Measurements from ENCODE around the gene STRN4.

STRN4 gene

DNA sequence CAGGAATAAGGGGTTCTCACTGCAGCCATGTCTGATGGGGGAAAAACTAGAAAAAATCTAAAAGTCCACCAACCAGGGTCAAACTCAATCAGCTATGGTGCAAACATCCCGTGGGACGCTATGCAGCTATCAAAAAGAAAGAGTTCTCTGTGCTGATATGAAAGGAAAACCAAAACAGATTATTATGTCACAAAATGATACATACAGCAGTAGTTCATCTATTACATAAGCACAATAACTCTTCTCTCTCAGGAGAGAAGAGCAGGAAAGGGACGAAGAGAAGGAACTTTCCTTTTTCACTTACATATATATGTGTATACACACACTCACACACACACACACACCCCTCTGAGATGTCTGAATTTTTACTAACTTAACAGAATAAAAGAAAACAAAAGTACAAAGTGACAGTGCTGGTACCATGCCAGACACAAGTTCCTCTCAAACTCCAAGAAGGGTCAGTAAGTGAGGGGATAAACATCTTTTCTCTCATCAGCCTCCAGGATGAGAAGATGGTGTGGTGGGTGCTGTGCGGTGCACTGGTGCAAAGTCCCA, 3.2 kb downstream of the STRN4 start:
- DNase-seq: no peak

DNA sequence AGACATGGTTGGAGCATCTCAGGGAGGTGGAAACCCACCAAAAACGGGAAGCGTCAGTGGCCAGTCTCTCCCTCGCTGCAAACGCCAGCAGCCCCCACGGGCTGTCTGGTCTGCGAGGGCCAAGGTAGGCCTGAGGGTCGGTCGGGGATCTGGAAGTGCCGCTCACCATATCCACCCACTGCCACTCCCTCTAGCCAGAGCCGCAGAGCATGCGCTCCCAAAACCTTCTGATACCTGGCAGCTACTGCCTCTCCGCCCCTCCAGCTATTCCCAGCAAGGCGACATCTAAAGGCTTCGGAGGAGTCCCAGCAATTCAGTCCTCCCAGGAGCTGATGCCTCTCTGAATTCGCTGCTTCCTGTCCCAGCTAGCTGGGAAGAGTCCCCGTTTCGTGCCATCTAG, 4.8 kb downstream of the STRN4 start:
- DNase-seq: no peak

DNA sequence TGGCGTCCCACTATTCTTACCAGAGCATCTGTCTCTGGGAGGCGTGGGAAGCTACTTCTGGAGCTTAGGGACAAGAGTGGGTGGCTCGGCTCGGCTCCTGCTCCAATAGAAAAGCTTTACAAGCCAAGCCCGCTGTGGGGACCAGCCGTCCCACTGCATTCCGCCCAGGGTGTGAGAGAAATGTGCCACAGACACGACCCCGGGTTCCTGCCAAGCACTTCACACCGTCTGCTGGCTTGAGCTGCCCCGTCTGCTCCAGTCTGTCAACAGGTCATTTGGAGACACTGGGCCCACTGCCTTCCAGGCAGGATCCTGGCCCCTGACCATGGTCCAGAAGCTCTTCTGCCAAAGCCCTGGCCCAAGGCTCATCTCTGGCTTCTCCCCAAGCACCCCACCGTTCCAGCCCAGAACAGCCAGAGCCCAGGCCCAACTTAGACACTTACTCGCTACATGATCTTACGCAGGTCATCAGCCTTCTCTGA, 6.9 kb downstream of the STRN4 start:
- DNase-seq: no peak

DNA sequence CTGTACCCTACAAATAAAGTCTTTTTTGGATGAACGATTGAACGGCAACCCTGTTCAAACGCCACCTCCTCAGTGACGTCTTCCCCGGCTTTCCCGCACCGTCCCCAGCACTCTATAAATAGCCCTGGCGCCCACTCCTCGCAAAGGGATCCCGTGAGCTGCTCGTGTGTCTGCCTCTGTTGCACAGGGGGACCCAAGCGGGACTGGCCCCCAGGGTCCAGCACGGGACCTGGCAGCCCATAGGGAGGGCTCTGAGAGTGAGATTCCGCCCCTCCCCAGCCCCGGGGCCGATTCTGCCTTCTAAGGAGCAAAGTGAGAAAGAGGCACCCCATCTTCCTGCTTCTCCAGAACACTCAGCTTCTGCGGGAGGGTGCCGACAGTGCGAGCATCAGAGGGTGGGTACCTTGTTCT, 8.5 kb downstream of the STRN4 start:
- DNase-seq: no peak

DNA sequence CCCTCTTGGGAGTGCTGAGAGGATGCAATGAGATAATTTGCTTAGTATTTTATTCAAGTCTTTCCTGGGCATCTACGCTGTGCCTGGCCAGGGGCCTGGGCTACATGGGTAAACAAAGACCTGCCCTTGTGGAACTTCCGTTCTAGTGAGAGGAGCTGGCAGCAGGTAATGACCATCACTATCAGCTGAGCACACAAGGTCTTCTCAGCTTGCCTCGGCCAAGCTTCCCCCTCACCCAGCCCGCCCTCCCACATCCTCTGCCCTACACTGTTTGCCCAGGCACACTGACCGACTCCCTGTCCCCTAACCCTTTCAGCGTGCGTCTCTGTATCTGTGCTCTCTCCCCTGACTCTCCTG, 9.0 kb downstream of the STRN4 start:
- no peak for DNase-seq

DNA sequence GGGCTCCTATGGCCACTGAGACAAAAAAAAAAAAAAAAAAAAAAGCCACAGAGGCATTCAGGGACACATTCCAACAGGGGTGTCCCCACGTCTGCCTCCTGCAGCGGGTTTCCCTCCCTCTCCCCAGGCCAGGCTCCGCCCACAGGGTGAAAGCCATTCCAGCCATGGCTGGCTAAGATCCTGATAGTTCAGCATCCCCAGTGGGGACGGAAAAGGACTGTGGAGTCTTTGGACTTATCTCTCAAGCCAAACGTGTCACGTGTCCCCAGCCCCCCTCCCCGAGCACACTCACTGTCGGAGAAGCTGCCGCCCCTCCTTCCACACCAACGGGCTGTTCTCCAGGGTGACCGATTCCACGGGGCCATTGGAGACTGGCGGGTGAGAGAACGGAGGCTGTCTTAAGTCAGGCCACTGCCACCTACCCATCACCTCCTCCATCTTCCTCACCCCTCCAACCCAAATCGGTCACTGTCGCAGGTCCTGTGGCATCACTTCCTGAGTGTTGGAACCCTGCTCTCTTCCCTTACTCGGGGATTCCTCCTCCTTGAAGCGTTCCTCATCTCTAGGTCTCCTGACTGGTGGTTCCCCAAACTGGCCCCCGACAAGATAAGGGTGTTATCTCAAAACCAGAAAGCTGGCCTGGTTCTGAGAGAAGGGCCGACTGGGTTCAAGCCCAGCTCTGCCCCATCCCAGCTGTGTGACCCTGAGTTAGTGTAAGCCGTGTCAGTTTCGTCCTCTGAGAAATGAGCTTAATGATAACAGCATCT, 9.5 kb downstream of the STRN4 start:
- DNase-seq: no peak

DNA sequence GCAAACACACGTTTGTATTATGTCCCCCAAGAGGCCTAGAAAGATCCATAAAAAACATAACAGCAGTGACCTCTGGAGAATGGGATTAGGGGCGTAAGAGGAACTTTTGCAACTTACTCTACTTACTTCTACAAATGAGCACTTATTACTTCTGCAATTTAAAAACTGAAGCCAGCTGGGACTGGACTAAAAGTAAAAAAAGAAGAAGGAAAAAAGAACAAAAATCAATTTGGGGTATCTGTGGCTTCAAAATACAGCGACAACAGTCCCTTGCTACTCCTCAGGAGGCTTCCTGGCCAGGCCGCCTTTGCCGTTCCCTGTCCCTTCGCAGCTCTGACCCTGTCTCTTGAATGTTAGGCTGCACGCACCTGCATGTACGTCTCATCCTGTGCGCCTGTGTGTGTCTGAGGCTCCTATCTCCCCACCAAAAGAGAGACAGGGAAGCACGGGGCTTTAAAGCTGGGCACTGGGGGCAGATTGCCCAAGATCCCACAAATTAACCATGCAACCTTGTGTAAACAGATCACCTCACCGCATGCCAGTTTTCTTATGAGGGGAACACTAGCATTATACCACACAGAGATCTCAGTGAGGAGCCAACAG, 12.5 kb downstream of the STRN4 start:
- no peak for DNase-seq

DNA sequence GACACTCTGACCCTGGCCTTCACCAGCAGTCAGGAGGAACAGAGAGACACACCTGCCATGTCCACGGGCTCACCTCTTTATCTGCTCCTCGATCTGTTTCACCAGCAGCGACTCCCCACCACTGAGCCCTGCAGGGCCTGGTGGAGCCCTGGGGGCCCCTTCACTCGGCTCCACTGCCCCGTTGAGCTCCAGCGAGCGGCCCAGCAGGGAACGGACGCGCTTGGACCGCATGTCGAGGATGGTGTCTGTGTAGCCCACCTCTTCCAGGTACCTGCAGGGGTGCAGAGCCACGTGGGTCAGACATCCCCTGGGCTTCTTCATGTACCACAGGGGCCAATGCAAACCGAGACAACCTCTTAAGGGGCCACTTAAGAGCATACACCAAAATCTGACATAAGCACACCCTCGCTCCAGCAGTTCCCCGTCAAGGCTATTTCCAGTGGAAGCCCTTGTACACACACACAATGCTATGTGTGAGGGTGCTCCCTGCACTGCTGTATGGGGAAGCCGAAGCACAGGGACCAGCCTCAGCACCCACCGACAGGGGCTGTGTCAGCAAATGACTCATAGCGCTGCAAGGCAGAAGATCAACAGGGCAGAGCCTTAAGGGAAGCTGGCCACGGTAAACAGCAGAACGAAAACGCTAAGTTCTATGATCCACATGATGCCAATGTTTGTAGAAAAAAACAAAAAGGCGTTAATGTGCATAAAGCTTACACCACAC, 13.1 kb downstream of the STRN4 start:
- no peak for DNase-seq

DNA sequence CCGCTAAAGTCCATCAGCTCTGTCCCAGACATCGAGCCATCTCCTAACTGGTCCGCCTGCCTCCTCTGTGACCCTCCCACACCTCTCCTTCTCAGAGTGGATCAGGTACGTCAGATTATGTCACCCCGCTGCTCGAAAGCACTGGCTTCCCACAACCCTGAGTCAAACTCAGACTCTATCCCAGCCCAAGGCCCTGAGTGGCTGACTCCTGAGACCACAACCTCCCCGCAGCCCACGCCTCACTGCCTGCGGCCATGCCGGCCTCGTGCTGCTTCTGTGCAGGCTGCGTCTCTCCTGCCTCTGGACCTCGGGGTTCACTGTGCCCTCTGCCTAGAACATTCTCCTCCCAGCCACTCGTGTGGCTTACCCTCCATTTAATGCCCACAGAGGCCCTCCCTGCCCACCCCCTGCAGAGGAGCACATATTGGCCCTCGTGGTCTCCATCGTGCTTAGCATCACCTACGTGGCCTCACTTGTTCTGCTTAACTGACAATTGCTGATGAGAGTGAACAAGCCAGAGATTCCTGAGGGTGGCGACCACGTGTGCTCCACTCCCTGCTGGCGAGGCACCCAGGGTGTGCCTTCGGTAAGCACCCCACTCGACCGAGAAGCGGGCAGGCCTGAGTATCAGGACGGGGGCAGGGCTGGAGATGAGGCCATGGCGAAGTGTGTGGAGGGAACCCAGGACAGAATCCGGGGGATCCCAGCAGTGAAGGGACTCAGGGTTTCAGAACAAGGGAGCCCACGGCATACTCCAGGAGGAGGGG, 13.9 kb downstream of the STRN4 start:
- no peak for DNase-seq

DNA sequence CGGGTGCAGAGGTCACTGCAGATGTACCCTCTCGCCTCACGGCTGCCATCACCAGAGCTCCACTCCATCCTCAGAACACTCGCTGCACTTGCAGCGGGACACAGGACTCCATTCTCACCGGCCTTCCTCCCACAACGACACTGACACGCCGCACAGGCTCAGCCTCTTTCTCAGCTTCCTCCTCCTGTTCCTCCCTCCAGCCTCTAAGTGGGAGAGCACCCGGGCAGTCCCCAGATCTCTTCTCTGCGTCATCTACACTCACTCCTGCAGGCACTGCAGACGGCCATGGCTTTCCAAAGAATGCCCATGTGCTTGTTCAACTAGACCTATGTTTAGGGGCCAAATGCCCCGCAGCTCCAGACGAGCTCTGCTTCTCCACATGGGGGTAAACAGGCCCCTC, 14.7 kb downstream of the STRN4 start:
- DNase-seq: no peak

DNA sequence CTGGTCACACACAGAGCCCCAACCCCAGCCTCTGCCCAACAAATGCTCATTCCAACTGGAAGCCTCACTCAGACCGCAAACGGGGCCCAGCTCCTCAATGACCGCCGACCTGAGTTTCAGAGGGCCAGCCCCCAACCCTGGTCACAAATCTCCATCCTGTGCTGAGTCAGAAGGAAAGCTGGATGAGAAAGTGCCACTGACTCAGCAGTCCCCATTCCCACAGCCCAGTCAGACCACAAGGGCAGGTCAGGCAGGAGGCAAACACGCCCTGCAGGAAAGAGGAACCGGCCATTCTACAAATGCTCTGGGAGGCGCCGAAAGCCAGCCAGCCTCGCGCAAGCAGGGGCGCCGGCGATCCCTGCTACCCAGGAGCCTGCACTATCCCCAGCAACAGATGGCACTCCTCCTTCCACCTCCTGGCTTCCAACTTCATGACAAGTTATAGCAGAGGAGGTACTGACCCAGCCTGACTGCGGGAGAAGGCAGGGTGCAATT, 15.2 kb downstream of the STRN4 start:
- DNase-seq: no peak

DNA sequence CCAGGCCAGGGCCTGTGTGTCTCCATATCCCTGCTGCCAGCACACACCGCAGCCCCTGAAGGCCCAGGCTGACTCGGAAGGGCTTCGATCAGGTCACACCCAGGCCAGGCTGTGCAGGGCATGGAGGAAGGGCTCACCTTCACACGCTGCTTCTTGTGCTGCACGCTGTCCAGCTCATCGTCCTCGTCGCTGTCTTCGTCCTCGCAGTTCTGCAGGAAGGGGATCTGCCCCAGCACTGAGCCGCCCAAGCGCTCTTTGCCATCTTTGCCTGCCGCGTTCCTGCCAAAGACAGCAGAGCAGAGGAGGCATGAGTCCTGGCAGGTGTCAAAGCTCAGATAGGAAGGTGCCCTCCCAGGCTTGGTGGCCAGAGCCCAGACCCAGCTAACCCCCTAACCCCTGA, 15.7 kb downstream of the STRN4 start:
- no peak for DNase-seq

DNA sequence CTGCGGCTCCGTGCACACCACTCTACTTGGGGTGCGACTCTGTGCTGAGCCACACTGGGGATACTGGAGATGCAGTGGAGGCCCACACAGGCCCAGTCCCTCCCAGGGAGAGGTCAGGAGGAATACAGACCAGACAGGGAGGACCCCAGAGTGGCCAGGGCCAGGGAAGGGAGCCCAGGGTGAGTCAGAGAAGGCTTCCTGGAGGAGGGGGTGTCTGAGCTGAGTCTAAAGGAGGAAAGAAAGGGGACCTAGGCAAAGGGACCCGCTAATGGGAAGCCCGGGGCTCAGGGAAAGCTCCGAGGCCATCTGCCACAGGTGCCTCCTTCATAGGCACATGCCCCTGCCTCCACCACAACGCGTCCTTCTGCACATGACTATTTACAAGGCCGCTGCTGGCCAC, 16.1 kb downstream of the STRN4 start:
- DNase-seq: no peak

DNA sequence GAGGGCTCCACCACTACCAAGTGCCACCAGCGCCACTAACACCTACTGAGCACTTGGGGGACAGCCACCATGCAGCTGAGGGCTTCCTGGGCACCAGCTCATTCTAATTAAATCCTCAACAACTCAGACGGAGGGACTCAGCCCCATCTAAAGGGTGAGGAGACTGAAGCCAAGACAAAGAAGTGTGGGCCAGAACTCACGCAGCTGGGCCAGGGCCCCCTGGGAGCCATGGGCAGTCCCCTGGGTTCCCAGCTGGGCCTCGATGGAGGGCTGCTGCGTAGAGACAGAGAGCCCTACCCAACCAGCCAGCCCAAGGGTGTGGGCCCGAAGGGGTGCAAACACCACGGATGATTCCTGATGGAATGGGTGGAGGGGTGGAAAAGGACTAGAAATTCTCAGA, 16.6 kb downstream of the STRN4 start:
- no peak for DNase-seq

DNA sequence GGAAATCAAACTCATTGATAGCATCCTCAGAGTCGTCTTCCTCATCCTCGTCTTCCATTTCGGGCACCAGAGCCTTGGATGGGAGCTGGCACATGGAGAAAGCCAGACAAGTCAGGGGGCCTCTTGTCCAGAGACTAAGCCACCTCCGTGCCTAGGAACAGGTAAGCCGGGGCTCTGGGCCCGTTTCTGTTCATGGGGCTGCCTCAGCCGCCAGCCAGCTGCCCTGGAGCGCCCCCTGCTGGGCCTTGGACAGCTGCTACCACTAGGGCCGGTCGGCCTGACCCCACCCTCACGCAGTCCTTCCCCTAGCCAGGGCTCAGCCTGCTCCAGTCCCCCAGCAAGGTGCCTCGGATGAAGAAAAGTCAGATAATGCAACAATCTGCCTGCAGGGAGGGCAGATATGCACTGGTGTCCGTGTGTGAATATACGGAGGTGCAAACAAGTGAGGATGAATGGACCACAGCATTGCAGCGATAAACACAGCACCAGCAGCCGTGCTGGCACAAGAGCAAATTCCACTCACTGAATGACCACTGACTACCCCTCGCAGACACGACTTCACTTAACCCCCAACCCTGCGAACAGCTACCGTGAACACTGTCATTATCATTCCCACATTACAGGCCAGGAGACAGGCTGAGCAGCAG, 17.4 kb downstream of the STRN4 start:
- no peak for DNase-seq

DNA sequence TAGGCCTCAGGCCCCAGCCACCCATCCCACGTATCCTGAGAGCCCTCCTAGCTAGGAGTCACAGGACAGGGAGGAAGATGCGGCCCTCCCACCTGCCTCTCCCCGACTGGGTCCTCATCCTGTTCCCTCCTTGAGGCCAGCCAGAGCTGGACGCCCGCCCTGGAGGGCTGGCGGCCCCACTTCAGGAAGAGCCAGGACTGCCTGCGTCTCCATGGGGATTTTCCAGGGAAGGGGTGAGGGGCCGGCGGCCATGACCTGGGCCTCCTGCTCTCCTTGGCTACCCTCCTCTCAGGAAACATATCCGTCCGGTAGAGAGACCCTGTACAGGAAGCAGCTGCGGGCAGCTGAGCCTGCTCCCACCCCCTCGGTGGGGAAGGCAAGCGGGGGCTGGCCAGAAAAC, 18.0 kb downstream of the STRN4 start:
- DNase-seq: no peak

DNA sequence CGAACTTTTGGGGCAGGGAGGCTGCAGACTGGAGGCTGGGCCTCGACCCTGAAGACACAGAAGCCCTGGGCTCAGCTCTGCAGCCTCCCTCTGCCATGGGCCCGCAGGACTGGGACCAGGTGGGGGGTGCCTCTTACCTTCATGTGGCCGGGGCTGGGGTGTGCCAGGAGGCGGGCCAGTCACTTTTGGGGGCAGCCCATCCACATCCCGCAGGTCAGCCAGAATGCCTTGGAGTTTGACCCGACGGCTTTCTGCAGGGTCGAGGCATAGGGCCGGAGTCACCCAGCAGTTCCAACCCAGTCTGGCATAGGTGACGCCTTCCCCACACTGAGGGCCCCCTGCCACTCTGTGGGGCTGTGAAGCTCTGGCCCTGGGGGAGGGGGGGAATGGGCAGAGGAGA, 18.5 kb downstream of the STRN4 start:
- DNase-seq: no peak

DNA sequence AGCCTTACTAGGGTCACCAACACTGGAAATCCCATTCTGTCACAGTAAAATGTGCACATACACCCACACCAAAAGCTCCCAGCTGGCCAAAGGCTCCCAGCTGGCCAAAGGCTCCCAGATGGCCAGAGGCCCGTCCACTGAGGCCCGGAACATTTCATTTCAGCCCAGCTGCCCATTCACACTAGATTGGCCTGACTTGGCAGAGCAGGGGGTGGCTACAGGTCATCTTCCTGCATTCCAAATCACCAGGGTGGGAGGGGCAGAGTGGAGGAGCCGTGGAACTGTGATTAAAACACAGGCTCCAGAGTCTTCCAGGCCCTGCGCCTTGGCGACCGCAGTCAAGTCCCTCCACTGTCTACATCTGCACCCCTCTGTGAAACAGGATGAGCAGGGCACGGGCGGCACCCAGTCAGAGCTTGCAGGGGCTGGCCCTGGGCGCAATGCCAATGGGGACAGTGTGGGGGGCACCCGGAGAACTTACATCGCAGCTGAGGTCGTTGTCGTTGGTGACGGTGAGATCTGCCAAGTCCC, 19.2 kb downstream of the STRN4 start:
- no peak for DNase-seq

DNA sequence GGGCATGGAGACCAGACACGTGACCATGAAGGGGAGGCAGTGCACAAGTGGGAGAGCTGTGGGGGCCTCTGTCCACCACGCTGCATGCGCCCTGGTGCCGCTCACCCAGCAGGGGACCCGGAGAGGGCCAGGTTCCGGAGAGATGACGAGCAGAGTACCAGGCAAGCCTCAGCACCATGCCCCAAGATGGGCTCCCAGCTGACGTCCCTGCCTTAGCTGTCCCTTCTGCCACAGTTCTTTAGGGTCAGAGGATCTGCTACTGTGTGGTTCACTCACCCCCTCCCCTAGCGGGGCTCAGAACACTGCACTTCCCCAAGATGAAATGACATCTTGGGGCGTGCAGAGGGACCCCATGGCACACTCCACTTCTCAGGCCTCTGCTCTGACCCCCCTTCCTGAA, 19.7 kb downstream of the STRN4 start:
- no peak for DNase-seq

DNA sequence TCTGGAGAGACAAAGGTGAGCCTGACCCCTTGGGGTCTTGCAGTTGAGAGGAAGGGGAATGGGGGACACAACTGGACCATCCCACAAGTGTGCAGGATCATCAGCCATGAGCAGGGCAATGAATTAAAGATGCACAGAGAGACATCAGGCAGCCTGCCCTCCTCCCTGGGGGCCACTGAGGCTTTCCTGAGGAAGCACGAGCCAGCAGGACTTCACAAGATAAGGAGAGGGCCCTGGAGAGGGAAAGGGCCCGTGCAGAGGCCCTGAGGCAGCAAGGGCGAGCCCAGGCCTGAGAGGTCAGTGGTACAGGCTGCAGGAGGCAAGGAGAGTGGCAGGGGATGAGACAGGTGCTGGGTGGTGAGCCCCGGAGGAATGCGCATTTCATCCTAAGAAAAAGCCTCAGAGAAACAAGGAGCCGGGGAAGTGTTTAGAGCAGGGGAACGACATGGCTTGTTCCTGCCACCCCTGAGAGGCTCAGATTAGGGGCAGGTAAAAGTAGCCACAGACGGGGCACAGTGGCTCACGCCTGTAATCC, 20.3 kb downstream of the STRN4 start:
- no peak for DNase-seq

DNA sequence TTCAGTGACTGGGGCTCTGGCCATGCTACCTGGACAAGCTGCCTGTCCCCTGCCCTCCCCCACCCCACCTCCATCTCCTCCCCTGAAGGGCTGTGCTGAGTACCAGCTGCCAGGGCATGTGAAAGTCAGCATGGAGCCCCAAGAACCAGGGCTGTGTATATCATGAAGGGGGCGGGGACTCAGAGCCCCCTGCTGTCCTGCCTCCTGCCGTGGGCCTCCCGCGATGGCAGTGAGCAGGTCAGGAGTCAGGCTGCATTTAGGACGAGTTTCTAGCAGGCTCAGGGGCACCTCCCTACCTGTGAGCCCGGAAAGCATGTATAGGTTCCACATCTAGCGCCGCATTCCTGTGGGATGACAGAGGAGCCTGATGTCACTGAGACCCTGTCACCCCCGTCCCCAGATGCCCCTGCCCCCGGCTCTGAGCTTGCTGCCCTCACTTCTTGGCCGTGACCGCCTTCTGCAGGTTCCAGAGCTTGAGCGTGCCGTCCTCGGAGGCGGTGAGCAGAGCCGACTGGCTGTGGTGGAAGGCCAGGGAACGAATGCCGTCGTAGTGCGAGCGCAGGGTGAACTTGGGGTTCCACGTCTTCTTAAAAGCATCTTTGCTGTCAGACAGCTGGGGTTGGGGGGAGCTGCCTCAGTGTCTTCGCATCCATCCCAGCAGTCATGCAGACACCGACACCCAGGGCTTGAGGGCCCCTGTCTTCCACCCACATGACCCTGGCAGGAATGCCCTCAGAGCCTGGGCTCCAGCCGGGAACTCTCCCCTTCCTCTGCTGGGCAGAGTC, 21.0 kb downstream of the STRN4 start:
- no peak for DNase-seq

All from DMS 273 treated with DMSO at 0.1 percent for 48 hours (cell line).